Frontal cortex (tissue), 4 donors: ENCODE results near the gene NAXD. TPM values are rescaled to one million over a fixed set of nuclear protein-coding genes. Genes with fewer than 3 reads are reported as not detected.

ENCODE experiments used
- DNase-seq, 2 donors: peaks; one replicate each; pipeline ENCODE4 v3.0.0; 2012; ENCODE audit warnings: low spot score in 2 of 2
- FAIRE-seq: peaks from 2 replicates; lab custom pipeline; 2012; peaks lifted over from hg19 to GRCh38; lab: Jason Lieb, UNC
- total RNA-seq: library from RNA; depleted of rRNA; stranded (reverse); fragments of >200 nt; gene quantifications from one replicate; pipeline ENCODE4 v1.2.3, GENCODE V29; 2014
- donor health status: control.
- donor health status: control.
- donor health status: control.

NAXD gene
- total RNA-seq, 1 donor from 2014 or later, result 25.3 TPM

DNA sequence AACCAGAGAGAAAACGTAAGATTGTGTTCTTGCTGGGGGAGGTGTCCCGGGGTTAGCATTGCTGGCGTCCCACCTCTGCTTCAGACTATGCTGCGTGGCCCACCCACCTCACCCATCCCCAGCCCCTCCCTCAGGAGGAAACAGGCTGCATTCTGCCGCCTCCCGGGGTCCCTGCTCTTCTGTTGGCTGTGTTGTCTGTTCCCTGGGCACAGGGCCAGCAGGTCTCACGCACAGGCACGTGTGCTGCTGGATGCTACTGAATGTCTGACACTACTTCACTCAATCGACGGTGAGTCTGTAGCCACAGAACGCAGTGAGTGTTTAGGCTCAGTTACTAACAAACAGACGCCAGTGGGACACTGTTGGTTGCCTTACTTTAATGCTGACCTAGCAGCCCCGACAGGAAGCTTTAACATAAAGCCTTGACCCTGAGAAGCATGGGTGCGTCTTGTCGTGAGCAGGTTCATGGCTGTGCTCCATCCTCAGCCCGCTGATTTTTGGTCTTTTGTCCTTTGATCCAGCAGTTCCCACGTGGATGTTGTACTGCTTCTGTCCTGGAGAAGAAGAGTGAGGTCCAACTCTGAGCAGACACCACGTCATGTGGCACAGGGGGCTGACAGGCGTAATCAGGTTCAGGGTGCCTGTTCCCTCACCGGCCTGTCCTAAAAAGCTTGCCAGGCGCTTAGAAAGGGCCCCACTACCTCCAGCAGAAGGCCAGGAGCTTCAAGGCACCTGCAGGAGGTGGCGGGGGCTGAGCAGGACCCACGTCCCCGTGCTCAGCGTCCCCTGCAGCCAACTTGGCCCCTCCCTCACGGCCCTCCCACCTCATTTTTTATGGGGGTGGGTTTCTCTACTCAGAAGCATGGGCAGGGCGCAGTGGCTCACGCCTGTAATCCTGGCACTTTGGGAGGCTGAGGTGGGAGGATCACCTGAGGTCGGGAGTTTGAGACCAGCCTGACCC lies 26.0 kb downstream of the NAXD start:
- FAIRE-seq (no peak), DNase-seq (no peak)

DNA sequence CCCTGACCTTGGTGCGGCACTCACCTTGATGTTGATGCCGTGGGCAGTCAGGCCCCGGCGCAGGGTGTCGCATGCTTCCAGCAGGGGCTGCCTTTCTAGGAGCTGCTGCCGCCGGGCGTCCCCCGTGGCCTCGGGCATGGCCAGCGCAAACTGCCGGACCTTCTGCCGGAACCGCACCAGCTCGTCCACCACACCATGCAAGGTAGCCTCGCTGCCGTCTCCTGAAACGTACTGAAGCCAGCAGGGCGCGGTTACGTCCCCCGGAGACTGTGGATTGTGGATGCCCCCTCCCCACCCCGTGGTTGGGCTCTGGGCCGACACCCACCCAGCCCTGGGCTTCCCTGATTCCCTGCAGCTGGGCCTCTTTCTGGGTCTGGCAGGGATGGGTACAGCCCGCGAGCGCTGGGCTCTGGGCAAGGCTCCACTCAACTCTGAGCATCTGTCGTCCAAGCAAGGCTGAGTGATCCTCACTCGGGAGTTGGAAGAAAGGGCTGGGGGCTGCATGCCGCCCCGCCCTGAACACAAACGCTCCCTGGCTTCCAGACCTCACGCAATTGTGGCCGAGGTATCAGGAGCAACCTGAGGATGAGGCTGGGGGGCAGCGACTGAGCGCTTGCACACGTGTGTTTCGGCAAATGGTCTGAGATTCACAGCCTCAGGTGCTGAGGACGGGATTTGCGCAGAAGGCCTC lies 27.1 kb downstream of the NAXD start:
- DNase-seq (no peak), FAIRE-seq (no peak)

DNA sequence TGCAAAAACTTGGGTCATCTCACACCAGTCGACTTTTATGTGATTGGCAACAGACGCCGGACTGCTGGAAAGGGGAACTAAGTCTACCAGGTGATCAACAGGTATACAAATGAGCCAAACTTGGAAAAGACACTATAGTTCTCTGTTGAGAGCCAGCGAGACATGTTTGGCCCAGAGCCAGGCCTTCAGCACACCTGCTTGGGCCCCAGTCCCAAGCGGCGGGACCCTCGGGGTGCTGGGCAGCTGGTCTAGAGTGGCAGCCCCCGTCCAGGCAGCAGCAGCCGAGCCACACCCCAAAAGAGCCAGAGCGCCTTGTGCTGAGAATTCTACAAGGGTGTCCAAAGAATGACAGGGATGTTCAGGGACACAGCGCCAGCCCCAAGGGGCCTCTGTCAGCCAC lies 28.0 kb downstream of the NAXD start:
- FAIRE-seq, result no peak
- DNase-seq, result no peak

DNA sequence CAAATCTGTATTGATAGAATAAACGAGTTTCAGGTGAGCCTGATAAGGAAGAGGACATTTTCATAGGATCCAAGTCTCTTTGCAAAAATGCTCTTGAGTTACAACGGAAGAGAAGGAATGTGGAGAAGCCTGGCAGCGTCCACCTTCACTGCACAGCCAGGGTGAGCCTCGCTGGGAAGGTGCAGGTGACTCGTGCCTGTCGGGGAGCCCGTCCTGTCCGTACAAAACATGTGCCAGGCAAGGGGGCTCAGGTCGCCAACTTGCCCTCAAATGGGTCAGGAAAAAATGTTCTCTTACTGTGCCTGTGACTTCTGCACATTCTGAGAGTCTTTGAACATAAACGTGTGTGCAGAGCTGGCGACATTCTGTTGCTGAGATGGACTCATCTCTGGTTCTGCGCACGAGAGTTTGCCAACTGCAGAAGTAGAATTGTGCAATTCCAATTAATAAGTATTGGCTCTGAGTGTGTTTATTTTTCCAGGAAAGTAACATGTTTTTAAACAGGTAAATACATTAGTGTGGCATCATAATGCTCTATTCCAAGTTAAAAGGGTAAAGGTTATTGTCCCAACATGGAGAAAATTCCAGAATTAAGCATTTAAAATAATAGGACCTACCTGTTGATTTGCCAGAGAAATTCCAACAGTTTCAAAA lies 28.6 kb downstream of the NAXD start:
- DNase-seq (no peak), FAIRE-seq (no peak)

DNA sequence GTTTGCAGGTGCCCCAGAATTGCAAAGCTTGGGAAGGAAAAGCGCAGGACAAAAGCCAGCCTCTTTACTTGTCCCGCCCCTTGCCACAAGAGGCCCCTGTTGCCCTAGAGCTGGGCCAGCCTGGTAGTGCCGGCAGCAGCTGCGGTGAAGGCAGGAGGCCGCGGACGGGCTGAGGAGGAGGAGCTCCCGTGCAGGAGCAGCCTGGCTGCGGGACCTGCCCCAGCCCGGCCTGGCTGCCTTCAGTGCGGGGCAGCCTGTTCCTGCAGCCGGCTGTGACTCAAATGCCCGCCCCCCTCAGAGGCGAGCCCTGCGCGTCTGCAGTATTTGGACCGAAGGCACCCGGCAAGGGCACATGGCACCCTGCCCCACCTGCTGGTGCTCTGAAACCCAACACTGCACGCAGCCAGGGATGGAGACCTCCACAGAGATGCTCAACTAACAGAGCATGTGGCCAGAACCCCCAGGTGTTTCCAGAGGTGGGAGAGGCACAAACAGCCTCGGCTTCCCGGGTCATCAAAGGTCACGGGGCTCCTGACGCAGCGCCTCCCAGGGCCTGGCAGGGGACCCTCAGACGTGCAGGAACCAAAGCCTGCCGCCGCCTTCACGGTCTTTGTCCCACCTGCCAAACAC lies 29.7 kb downstream of the NAXD start:
- FAIRE-seq (no peak), DNase-seq (peak; percentile 63 to 74)

DNA sequence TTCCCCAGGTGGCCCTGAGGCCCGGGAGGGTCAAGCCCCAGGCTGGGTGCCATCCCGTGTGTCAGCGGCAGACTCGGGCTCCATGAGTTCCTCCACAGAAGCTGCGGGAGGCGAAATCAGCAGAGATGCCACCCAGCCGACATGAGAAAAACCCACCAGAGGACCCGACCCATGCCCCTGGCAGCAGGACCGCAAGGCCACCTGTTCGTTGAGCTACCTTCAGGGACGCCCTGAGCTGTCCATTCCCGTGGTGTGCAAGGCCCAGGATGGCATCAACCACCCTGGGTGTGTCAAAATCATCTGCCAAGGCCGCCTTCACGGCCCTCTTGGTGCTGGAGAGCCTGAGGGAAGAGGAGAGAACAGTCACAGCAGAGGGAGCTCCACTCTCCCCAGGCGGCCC lies 30.4 kb downstream of the NAXD start:
- DNase-seq (no peak), FAIRE-seq (no peak)

DNA sequence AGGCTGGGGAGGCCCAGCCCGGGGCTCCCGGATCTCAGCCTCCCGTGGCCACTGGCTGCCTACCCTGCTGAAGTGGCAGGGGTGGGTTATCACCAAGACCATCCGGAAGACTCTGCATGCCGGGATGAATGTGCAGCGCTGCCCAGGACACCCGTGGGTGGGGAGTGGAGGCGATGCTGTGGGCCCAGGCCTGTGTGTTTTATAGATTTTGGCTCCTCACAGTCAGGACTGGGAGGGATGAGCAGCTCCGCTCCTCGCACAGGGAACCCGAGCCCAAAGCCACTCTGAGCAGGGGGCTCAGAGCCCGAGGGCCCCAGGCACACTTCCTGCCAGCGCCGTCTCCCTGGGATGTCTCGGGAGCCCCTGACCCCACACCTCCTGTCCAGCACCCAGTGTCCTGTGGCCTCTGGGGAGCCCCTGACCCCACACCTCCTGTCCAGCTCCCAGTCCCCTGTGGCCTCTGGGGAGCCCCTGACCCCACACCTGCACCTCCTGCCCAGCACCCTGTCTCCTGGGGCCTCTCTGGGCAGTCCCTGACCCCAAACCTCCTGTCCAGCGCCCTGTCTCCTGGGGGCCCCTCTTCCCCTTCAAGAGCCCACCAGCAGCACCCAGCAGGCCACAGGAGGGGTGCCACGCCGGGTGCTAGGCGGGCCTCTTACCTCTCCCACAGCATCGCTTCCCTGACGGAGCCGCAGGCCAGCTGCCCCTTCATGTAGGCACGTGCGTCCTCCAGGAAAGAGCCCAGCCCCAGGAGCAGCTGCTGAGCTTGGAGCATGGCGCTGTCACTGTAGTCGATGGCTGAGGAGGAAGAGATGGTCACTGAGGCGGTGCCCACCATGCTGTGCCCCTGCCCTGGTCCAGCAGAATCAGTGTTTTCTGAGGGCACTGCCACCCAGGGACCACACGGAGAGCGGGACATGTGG lies 31.4 kb downstream of the NAXD start:
- DNase-seq (no peak), FAIRE-seq (no peak)

DNA sequence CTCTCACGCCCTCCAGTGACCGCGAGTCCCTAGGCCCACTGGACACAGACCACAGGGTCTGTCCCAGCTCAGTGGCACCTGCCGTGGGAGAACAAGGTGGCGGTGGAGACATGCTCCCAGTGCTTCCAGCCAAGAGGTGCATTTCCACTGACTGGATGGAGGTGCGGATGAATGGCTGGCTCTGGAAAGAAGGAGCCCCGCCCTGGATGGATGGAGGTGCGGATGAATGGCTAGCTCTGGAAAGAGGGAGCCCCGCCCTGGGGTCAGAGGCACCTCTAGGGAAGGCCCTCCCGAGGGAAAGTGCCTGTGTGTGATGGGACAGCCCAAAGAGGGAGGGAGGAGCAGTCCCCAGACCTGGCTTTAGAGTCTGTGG lies 32.0 kb downstream of the NAXD start:
- no peak for FAIRE-seq

DNA sequence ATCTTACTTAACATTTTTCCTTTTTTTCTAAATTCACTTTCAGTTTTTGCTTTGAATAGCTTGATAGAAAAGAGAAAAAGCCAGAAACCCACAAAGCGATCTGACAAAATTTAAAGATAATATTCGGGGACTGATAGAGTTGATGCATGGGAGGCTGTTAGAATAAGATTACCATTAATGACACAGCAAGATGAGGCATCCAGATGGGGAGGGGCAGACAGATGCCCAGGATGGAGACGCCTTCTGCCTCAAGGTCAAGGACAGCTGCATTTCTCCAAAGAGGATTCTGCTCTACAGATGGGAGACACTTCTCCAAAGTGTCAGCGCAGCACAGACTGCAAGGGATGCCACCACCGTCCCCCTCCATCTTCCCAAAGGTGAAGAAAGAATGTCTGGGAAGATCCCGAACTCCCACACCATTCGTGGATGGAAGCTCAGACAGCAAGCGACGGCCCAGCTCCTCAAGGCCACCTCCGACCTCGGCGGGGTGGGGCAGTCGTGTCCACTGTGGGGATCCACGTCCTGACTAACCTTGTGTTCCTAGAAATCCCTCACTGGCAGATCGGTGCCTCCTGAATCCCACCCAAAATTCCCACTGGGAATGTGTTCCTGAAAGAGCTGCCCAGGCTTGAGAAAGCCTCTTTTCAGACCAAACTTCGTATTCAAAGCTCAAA lies 32.9 kb downstream of the NAXD start:
- no peak for FAIRE-seq
- DNase-seq, result no peak

More for the DNA sequence above, 32.0 kb downstream of the NAXD start:
- DNase-seq, result no peak

DNA sequence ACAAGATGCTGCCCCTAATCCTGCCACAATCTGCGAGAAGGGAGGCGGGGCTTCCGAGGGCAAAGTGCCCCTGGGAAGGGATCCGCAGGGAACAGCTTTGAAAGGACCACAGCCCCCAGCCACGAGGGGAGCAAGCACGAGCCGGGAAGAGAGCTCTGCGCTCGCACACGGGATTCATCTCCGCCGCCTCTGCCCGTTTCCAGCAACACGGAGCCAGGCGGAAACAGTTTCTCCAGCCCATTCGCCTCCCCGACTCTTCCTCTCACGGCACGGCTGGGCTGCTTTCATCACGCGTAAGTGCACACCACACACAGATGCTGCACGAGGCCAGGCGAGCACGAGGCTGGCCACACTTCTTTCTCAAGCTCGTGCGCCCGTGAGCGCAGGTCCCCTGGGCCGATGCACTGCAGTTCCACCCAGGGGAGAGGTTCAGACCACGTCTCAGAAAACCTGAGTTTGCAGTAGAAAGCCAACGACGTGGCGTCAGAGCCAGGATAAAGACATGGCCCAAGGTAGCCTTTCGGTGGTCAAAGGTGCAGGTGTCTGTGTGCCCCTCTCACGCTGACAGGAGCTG lies 33.6 kb downstream of the NAXD start:
- FAIRE-seq, result no peak
- DNase-seq, result no peak

DNA sequence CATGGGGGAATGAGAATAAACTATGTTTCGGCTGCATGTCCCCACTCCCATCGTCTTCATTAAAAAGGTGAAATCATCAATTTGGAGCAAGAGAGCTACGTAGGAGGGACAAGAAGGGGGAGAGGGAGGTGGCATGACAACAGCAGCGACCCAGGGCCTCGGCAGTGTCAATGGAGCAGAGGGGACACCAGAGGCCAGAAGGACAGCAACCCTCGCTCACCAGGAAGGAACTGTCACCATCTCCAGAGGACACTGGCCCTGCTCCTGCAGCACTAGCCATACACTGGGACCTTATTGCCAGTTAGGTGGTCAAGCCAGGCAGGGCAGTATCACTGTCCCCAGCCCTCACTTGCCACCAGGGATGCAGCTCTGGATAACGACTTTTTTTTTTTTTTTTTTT lies 34.2 kb downstream of the NAXD start:
- FAIRE-seq (no peak), DNase-seq (no peak)

DNA sequence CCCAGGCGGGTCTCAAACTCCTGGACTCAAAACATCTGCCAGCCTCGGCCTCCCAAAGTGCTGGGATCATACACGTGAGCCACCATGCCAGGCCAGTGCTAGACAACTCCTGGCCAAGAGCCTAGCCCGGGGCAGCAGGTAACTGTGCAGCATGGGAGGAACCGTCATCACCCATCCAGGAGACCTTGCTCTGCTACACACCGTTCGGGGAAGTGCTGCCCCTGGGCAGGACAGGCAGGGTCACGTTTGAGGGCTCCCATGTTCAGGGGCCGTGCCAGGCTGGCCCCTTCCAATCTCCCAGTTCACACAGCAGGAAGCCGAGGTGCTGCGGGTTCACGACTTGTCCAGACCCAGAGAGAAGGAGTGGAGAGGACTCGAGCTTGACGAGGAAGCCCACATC lies 35.1 kb downstream of the NAXD start:
- FAIRE-seq, result no peak
- DNase-seq, result no peak

DNA sequence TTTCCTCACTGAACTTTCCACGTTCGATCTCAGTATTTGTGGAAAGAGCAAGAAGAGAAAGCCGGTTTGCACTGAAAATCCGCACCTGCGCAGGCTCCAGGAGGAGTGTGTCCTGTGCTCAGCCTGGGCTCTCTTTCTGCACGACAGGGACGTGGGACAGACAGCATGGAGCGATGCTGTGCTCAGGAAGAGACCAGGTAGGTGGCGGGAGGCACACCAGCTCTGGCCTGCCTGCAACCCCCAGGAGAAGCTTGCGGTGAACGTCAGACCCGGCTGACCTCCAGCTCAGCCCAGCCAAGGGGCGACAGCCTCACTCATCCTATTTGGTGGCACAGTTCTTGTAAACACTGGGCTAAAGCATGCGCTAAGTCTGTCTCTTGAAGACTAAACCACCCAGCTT lies 35.9 kb downstream of the NAXD start:
- FAIRE-seq (no peak), DNase-seq (no peak)

DNA sequence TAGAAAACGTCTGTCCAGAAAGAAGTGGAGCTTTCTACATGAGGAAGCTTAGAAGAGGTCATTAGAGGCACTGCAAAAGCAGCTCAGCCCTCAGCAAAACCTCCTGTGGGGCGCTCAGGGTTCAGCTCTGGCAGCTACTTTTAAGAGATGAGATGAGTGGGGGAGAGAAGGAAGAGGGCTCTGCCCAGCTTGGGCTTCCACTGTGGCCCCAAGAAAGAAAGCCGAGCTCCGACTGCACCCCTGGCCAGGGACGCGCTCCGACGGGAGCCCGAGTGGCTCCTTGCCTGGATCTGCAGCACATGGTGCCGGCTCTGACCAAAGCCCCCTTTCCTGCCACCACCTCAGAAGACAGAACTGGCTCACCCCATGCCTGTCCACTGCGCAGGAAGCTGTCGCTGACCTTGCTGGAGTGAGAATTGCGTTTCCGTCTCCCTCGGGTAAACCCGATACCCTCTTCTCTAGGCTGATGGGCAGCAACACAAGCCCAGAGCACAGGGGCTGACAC lies 36.4 kb downstream of the NAXD start:
- DNase-seq (no peak), FAIRE-seq (no peak)

DNA sequence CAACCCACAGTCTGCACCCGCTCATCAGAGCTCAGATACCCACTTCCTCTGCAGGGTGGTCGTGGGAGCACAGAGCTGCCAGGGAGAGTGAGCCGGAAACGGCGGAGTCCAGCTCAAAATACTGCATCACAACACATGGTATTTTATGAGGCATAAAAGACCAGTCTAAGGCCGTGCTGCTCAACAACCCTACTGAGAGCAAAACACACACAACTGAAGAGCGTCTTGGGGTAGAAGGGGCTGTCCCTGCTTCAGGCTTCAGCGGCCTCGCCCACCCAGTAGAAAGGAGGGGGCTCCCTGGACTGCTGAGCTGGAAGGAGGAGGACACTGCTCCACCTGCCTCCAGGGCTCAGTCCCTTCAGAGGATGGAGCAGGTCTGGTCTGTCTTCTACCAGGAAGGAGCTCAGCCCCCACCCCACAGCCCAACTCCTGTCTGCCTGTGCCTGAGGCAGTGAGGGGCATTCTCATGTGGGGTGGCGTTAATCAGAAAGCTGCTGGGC lies 36.9 kb downstream of the NAXD start:
- DNase-seq, result no peak
- no peak for FAIRE-seq

DNA sequence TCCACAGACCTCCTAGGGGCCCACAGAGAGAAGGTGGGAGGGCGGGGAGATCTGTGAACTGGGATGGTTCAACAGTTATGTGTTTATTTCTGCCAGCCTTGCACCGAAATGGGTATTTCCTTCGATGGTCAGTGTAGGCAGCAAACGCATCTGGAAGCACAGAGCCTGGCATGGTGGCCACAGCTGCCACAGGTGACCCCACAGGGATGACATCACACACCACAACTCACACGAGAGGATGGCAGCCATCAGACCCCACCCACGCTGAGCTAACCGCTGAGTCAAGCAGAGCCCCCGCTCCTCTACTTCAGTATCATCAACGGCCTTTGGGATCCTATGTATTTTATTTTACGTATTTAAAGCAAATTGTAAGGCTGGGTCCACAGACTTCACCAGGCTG lies 37.4 kb downstream of the NAXD start:
- DNase-seq, result no peak
- no peak for FAIRE-seq

DNA sequence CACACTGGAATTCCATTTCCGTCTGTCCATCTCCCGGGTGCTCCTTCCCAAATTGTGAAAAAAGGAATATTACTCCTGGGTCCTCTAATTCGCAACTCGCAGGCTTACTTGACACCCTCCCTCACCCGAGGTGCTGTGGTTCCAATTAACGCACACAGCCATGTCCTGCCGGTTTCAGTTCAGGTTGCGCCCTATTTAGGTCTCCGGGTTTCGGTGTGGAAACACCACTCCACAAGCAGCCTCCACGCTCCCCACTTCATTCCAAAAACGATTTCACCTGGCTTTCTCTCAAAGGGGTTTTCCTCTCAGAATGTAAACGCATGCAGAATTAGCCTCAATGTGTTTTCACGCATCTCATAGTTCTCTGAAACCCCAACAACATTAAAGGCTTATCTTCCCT lies 37.9 kb downstream of the NAXD start:
- FAIRE-seq (no peak), DNase-seq (no peak)

DNA sequence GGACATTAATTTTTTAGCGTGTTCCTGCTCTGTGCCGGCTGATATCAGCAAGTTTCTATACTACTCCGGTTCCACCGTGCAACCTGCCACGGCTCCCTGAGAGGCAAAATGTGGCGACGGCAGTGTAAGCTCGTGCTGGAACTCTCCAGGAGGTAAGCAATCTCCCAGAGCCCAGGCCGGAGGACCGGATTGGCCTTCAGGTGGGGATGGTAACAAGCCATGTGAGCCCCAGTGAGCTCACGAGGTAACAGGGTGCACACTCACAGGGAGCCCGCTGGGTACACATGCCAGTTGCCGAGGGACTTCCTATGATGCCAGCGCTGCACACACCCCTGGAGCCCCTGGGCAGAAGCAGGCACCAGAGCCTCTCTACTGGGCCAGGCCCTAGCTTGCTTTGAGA lies 38.5 kb downstream of the NAXD start:
- FAIRE-seq (no peak), DNase-seq (no peak)
